Muscle of back (tissue), 11 donors: ENCODE results near the gene ZNF609. TPM values are rescaled to one million over a fixed set of nuclear protein-coding genes. Genes with fewer than 3 reads are reported as not detected.

Experiments used
- DNase-seq, 3 donors: peaks; one replicate each; pipeline versions ENCODE4 v3.0.0 to v3.0.0-alpha.2; 2013
- polyA plus RNA-seq, 10 donors: library from polyadenylated mRNA; unstranded; fragments of 120-200 nt; gene quantifications; one replicate each; pipeline ENCODE4 v1.2.1, GENCODE V29; 2013; ENCODE audit not compliant: insufficient read length in 10 of 10

ZNF609 gene
- polyA plus RNA-seq, 10 donors, result 14.0 to 18.8 (median 16.1) TPM

DNA sequence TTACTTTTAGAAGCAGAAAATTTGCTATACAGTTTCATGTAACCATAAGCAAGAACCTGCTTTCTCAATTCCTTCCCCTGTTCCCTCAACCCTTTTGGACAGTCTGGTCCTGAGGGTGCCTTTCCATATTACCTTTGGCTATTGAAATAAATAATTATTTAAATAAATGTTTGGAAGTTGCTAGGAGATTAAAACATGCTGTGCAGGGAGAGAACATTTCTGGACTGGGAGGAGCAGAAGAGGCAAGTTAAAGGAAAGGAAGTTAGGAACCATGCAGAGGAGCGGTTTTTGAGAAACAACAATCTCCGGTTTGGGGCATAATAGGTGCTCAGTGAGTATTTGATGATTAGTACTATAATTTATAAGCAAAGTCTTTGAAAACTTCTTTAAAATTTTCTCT lies 41.8 kb downstream of the ZNF609 start:
- peak in 1 of 3 donors; percentile 28 for DNase-seq

DNA sequence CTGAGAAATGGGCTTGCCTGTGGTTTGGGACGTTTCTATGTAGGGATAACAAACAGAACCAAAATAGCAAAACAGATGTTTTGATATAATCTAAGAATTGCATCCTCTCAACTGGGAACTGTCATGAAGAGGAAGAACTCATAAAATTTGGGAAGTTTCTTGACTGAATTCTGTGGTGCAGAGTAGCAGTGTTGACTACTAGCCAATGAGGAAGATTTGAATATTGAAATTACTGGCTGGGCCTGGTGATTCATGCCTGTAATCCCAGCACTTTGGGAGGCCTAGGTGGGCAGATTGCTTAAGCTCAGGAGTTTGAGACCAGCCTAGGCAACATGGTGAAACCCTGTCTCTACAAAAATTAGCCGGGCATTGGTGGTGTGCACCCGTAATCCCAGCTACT lies 42.2 kb downstream of the ZNF609 start:
- no peak for DNase-seq

GRCh38 chr15:64503197-64503596 lies 42.8 kb downstream of the ZNF609 start:
- peak in 2 of 3 donors; percentile 37 to 40 for DNase-seq

DNA sequence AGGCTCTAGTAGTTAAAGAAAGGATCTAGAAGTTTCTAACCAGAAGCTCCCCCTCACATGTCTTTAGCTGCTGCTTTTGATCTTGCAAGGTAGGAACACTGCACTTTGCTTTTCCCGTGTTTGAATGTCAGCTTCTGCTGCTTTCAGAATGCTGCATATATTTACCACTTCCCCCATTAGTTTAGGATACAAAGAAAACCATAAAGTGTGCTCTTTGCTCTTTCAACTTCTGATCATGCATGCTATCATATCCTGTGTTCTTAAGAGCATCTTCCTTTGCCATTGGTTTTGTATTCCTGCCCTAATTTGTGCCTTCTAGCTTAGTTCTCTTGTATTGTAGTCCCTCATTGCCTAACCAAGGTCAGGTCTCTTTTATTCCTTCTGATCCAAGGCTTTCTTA lies 43.3 kb downstream of the ZNF609 start:
- no peak for DNase-seq

- peak; percentile 29 to 54 (median 30) for DNase-seq
These were observed 47.0 kb downstream of the ZNF609 start for GRCh38 chr15:64507293-64507802.

GRCh38 chr15:64507845-64508244 lies 47.5 kb downstream of the ZNF609 start:
- no peak for DNase-seq

DNA sequence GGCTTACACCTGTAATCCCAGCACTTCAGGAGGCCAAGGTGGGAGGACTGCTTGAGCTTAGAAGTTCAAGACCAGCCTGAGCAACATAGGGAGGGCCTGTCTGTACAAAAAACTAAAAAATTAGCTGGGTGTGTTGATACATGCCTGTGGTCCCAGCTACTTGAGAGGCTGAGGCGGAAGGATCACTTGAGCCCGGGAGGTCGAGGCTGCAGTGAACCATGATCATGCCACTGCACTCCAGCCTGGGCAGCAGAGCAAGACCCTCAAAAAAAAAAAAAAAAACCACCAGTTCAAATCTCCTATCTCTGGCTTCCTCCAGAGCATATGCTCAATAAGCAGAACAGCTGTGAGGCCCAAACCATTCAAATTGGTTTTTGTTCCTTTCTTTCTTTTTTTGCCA lies 53.4 kb downstream of the ZNF609 start:
- DNase-seq, result no peak

DNA sequence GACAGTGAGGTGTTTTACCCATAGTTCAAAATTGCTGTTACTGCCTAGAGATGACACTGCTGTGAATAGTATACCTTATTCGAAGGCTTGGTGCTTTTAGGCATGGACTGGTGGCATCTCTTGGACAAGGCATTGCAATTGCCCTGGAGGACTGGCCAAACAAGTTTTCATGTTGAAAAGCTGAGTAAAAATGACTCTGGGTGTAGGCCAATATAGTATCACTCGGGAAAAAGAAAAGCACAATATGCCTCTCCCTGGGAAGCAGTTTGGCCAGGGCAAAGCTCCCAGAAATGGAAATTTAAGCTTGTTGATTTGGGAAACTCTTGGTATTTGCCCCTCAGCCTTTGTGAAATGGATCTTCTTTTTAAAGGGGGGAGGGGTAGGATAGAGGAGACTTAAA lies 54.8 kb downstream of the ZNF609 start:
- no peak for DNase-seq

DNA sequence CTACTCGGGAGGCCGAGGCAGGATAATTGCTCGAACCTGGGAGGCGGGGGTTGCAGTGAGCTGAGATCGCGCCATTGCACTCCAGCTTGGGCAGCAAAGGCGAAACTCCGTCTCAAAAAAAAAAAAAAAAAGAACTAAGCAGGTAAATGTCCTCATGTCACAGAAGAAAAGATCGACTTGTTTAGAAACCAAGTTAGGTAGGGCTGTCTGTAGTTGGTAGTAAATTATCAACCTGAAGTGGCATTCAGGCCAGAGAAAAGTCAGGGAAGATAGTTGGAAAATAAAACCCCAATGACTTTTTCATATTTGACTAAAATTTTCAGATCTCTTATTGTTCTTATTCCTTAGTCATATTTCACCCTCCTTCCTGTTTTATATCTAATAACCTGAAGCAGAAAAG lies 55.4 kb downstream of the ZNF609 start:
- DNase-seq, result no peak

GRCh38 chr15:64519897-64520296 lies 59.5 kb downstream of the ZNF609 start:
- DNase-seq, result no peak

GRCh38 chr15:64521201-64521600 lies 60.8 kb downstream of the ZNF609 start:
- peak in 1 of 3 donors; percentile 25 for DNase-seq

DNA sequence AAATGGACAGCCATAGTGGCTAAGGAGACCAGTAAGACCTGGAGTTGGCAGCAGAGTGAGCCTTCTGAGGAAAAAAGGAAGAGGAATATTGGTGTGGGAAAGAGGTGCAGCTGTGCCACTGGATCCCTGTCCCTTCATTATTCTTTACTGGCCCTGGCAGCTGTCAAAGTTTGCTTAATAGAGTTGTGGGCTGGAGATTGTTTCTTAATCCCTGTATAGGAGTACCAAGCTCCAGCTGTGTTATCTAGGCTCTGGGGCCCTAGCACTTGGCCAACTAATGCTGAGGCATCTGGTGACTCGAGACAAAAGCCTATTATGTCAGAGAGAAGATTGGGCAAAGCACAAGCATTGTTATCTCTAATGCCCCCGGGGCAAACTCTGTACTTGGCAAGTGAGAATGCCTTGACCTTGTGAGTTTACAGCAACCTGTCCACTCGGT lies 61.4 kb downstream of the ZNF609 start:
- peak in 1 of 3 donors; percentile 60 for DNase-seq

DNA sequence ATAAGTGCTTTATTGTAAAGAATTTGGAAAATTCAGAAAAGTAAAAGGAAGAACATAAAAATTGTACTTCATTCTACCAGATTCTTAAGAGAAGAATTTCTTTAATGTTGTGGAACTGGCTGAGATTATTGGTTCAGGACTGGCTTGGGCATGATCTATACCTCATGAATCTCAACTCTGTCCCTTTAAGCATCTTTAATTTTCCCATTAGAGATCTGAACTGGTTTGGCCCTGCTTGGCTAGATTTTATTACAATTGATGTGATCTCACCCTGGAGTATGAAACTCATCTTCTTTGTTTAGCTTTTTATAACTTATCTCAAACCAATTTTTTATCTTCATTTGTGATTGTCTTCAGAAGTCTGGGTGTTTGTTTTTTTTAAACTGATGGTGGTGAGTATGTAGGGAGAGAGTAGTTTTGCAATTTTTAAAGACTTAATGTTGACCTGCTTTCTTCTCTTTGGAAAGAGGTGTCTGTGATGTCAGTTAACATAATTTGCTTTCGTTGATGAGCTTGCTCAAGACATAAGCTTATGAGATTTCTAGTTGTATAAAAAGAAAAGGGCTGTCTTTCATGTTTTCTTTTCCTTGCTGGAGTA lies 61.9 kb downstream of the ZNF609 start:
- DNase-seq, result no peak

GRCh38 chr15:64523240-64523639 lies 62.9 kb downstream of the ZNF609 start:
- DNase-seq, result no peak

GRCh38 chr15:64524778-64525177 lies 64.4 kb downstream of the ZNF609 start:
- DNase-seq, result no peak

- DNase-seq, result no peak
These were observed 65.6 kb downstream of the ZNF609 start for GRCh38 chr15:64525828-64526530.

GRCh38 chr15:64527263-64527984 lies 67.0 kb downstream of the ZNF609 start:
- DNase-seq, result no peak

DNA sequence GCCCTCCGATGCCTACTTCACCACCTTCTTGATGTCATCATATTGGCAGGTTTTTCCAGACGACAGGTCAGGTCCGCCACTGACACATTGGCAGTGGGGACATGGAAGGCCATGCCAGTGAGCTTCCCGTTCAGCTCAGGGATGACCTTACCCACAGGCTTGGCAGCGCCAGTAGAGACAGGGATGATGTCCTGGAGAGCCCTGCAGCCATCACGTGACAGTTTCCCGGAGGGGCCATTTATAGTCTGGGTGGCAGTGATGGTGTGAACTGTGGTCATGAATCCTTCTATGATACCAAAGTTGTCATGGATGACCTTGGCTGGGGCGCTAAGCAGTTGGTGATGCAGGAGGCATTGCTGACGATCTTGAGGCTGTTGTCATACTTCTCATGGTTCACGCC lies 68.5 kb downstream of the ZNF609 start:
- no peak for DNase-seq

GRCh38 chr15:64530472-64530871 lies 70.1 kb downstream of the ZNF609 start:
- DNase-seq, result no peak

DNA sequence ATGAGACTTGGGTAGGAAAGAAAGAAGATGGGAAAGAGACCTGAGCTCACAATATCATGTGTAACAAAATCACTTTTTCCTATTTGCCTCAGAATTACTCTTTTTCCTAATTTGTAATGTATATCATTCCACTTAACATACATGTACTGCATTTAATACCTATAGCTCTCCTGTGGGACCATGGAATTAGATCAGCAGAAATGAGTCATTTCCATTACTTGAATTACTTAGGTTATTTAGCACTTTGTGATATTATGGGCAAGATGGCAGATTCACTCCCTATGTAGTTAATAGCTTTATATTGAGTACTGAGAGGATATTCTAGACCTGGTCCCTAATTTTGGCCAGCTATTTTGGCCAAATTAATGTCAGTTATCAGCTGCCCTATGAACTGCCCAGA lies 70.5 kb downstream of the ZNF609 start:
- DNase-seq, result no peak

DNA sequence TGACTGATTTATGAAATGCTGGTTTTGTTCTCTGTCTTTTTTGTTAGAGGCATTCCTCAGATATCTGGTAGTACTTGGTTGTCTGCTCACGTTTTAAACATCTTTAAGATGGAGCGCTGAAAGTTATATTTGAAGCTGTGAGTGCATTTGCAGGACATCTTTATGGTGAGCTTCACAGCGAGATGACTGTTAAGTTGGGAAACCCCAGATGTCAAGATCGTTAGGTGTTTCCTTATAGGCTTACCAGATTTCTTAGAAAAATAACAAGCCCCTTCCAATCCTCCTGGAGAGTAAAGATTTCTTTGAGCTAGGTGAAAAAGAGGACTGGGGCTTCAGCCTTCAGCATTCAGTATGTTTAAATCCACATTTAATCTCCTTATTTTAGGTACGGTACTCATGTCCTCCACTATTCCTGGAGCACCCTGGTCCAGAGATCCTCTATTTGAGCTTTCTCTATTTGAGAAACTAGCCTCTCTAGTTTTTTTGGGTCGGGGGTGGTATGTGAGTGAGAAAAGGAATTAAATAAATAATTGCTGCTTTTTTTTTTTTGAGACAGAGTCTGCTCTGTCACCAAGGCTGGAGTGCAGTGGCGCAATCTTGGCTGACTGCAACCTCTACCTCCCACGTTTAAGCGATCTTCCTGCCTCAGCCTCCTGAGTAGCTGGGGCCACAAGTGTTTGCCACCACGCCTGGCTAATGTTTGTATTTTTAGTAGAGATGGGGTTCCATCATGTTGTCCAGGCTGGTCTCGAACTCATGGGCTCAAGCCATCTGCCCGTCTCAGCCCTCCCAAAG lies 72.3 kb downstream of the ZNF609 start:
- DNase-seq, result no peak
